ENCODE results near the gene PCCB.

DNA sequence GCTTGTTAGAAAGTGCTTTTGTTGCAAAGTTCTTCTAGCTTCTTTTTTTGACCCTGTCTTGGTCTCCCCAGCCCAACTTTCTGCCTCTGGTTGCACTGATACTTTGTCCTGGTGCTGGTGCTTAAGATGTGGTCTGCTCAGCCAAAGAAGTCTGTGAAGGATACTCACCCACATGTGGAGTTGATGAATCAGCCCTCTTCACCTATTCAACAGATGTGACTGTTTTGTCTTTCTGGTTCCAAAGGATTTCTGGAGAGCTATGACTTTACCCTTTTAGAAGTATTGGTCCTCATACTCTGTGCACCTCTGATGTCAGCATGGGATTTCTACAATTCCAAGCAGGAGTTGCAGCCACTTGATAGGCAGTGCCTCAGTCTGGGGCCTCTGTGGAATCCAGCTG is 84.1 kb downstream of the PCCB start:
- TF ChIP-seq POLR2A (IDR thresholded peaks at IDR 0.05) = no peak
- TF ChIP-seq, protein P1, sequence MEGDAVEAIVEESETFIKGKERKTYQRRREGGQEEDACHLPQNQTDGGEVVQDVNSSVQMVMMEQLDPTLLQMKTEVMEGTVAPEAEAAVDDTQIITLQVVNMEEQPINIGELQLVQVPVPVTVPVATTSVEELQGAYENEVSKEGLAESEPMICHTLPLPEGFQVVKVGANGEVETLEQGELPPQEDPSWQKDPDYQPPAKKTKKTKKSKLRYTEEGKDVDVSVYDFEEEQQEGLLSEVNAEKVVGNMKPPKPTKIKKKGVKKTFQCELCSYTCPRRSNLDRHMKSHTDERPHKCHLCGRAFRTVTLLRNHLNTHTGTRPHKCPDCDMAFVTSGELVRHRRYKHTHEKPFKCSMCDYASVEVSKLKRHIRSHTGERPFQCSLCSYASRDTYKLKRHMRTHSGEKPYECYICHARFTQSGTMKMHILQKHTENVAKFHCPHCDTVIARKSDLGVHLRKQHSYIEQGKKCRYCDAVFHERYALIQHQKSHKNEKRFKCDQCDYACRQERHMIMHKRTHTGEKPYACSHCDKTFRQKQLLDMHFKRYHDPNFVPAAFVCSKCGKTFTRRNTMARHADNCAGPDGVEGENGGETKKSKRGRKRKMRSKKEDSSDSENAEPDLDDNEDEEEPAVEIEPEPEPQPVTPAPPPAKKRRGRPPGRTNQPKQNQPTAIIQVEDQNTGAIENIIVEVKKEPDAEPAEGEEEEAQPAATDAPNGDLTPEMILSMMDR (IDR thresholded peaks at IDR 0.05) = no peak
